Astrocyte (in vitro differentiated cells and primary cell): ENCODE measurements around the gene ARL8A.

ENCODE experiments used
- CTCF ChIP-seq: IDR thresholded peaks from 2 replicates; pipeline ENCODE4 v1.5.1; 2011; ENCODE audit warnings: low read depth, mild to moderate bottlenecking, inconsistent platforms, low read length, moderate library complexity; ENCODE audit not compliant: insufficient read depth
- EZH2 ChIP-seq: IDR thresholded peaks from 2 replicates; pipeline ENCODE4 v1.6.1; 2012; ENCODE audit warnings: mild to moderate bottlenecking, low read length, inconsistent platforms; ENCODE audit not compliant: insufficient read depth

DNA sequence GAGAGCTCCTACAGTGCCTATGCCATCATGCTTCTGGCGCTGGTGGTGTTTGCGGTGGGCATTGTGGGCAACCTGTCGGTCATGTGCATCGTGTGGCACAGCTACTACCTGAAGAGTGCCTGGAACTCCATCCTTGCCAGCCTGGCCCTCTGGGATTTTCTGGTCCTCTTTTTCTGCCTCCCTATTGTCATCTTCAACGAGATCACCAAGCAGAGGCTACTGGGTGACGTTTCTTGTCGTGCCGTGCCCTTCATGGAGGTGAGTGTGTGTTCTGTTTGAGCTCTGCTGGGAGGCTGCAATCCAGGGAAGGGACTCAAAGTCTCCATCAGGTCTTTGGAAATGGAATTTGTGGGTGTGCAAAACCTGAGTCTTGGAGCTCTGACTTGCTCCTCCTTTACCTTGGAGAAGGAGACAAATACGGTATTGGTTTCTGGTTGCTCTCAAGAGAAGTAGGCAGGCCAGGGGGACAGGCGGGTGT, 21.2 kb downstream of the ARL8A start:
- TF ChIP-seq CTCF (no peak), EZH2 (no peak)
